Stimulated activated CD8-positive, alpha-beta memory T cell treated with anti-CD3 and anti-CD28 coated beads, Interleukin-15, amount 100 ng/mL, for 24 hours (primary cell): ENCODE measurements around the gene VGF.
"Not testable (repeated sequence)": the region's sequence is repeated elsewhere in the genome, so short reads cannot be mapped to it uniquely, and the experiment has no call there.

Experiments used
- DNase-seq: peaks from one replicate; pipeline ENCODE4 v3.0.0-alpha.2; 2020; ENCODE audit warnings: low read depth

VGF gene

DNA sequence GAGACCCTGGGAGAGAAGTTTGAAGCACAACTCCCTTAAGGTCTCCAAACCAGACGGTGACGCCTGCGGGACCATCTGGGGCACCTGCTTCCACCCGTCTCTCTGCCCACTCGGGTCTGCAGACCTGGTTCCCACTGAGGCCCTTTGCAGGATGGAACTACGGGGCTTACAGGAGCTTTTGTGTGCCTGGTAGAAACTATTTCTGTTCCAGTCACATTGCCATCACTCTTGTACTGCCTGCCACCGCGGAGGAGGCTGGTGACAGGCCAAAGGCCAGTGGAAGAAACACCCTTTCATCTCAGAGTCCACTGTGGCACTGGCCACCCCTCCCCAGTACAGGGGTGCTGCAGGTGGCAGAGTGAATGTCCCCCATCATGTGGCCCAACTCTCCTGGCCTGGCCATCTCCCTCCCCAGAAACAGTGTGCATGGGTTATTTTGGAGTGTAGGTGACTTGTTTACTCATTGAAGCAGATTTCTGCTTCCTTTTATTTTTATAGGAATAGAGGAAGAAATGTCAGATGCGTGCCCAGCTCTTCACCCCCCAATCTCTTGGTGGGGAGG, 27.6 kb downstream of the VGF start:
- no peak for DNase-seq

DNA sequence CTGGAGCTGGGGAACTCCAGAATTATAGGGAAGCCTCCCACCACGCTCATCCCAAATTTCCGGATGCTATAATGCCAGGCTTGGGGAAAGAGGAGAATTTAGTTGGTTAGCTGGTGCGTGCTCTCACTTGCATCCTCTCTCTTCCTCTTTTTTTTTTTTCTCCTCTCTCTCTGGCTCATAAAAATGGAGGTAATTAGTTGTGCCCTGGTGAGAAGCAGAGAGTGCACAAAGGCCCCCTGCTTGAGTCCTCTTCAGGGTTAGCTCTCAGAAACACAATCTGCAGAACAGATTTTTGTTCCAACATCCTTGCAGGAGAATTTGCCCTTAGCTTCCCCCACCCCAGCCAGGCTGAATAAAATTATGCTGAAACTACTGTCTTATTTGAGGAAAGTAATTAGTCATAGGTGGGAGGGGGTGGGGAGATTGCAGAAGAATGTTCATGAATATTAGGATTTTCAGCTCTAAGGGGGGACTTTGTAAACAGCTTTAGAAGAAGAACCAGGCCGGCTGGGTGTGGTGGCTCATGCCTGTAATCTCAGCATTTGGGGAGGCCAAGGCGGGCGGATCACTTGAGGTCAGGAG, 30.9 kb downstream of the VGF start:
- no peak for DNase-seq

DNA sequence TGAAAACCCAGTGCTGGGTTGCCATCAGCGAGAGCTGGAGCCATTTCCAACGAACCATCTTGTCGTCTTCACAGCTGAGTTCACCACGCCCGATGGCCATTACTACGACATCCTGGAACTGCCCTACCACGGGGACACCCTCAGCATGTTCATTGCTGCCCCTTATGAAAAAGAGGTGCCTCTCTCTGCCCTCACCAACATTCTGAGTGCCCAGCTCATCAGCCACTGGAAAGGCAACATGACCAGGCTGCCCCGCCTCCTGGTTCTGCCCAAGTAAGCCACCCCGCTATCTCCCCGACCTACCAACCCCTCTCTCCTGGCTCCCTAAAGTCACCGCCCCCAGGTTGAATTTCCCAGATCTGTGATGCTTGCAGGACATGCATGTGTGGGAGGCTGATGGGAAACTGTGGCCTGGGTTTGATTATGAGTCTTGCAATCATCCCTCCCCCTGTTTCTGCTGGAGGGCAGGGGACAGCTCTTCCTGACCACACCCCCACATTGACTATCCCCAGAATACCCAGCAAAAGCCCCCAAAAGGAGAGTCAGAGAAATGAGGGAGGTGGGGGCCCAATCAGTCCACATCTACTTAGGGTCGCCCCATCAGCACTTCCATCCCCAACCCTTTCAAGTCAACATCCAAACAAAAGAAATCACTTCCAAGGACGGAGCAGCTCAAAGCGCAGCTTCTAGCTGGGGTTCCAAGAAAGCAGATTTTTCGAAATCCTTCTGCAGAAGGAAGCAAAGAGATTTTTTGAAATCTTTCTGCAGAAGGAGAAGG, 31.6 kb downstream of the VGF start:
- no peak for DNase-seq

DNA sequence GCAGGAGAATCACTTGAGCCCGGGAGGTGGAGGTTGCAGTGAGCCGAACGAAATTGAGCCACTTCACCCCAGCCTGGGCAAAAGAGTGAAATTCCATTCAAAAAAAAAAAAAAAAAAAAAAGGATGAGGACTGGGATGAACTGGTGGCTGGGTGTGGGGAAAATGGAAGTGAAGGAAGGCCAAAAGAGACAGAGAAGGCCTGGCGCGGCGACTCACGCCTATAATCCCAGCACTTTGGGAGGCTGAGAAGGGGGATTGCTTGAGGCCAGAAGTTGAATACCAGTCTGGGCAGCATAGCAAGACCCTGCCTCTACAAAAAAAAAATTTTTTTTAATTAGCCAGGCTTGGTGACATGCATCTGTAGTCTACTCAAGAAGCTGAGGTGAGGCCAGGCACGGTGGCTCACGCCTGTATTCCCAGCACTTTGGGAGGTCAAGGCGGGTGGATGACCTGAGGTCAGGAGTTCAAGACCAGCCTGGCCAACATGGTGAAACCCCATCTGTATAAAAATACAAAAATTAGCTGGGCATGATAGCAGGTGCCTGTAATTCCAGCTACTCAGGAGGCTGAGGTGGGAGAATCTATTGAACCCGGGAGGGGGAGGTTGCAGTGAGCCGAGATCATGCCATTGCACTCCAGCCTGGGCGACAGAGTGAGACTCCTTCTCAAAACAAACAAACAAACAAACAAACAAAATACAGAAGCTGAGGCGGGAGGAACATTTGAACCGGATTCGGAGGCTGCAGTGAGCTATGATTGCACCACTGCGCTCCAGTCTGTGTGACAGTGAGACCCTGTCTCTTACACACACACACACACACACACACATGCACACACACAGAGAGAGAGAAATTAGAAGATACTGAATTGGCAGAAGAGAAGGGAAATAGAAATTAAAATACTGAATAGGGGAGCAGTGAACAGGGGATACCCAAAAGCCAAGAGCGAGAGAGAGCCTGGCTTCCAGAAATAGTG, 32.5 kb downstream of the VGF start:
- not testable (repeated sequence) for DNase-seq

DNA sequence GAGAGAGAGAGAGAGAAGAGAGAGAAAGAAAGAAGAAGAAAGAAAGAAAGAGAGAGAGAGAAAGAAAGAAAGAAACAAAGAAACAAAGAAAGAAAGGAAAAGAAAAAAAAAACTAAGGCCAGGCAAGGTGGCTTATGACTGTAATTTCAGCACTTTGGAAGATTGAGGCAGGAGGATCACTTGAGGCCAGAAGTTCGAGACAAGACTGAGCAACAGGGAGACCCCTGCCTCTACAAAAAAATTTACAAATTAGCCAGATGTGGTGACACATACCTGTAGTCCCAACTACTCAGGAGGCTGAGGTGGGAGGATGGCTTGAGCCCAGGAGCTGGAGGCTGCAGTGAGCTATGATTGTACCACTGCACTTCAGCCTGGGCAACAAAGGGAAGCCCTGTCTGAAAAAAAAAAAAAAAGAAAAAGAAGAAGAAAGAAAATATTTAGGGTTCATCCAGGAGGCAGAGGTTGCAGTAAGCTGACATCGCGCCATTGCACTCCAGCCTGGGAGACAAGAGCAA, 35.7 kb downstream of the VGF start:
- no peak for DNase-seq

DNA sequence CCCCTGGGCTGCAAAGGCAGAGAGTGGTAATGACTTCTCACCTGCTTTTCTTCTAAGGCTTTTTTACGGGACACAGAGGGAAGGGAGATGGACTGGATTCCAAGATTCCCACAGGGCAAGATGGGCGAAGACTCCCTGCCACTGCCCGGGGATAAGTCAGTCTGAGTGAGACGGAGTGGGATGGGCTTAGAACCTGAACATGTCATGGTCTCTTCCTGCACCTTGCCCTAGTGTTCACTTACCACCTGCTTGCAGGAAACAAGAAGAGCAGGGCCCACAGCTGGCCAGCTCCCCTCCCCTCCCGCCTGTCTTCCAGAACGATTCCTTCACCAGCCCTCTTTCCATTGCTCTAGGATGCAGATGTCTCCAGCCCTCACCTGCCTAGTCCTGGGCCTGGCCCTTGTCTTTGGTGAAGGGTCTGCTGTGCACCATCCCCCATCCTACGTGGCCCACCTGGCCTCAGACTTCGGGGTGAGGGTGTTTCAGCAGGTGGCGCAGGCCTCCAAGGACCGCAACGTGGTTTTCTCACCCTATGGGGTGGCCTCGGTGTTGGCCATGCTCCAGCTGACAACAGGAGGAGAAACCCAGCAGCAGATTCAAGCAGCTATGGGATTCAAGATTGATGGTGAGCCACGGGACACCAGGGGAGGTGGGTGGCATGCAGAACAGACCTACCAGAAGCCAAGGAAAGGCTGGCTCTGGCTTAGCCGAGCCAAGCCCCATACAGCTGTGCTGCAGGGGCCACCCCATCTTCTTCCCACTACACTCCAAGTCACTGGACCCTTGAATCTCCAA, 37.1 kb downstream of the VGF start:
- no peak for DNase-seq

DNA sequence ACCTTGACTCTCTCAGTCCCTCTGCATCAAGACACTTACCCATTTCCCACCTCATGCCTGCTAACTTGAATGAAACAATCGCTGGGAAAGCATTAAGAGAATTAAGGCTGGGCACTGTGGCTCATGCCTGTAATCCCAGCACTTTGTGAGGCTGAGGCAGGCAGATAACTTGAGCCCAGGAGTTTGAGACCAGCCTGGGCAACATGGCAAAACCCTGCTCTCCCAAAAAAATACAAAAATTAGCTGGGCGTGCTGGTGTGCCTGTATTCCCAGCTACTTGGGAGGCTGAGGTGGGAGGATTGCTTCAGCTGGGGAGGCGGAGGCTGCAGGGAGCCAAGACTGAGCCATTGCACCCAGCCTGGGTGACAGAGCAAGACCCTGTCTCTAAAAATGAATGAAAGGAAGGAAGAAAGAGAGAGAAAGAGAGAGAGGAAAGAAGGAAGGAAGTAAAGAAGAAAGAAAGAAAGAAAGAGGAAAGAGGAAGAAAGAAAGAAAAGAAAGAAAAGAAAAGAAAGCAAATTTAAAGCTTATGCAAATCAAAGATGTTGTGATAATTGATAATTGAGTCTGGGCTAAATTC, 37.8 kb downstream of the VGF start:
- no peak for DNase-seq

DNA sequence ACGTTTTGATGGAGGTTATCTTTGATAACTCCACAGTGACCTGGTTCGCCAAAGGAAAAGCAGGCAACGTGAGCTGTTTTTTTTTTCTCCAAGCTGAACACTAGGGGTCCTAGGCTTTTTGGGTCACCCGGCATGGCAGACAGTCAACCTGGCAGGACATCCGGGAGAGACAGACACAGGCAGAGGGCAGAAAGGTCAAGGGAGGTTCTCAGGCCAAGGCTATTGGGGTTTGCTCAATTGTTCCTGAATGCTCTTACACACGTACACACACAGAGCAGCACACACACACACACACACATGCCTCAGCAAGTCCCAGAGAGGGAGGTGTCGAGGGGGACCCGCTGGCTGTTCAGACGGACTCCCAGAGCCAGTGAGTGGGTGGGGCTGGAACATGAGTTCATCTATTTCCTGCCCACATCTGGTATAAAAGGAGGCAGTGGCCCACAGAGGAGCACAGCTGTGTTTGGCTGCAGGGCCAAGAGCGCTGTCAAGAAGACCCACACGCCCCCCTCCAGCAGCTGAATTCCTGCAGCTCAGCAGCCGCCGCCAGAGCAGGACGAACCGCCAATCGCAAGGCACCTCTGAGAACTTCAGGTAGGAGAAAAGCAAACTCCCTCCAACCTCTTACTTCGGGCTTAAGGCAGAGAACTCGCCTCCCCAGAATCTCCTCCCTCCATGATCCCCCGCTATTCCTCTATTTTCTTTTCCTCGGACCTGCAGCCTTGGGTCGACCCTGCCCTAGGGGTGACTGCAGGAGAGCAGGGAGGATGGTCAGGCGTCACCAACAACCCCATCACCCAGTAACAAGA, 38.5 kb downstream of the VGF start, which contains the start of gene SERPINE1:
TSS of gene SERPINE1 (plus strand) at position 454 of the 809 bp plus-strand sequence. CDS start 1,290 bp downstream, outside the sequence.
- no peak for DNase-seq

DNA sequence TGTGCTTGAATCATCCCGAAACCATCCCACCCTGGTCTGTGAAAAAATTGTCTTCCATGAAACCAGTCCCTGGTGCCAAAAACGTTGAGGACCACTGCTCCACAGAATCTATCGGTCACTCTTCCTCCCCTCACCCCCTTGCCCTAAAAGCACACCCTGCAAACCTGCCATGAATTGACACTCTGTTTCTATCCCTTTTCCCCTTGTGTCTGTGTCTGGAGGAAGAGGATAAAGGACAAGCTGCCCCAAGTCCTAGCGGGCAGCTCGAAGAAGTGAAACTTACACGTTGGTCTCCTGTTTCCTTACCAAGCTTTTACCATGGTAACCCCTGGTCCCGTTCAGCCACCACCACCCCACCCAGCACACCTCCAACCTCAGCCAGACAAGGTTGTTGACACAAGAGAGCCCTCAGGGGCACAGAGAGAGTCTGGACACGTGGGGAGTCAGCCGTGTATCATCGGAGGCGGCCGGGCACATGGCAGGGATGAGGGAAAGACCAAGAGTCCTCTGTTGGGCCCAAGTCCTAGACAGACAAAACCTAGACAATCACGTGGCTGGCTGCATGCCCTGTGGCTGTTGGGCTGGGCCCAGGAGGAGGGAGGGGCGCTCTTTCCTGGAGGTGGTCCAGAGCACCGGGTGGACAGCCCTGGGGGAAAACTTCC, 39.2 kb downstream of the VGF start:
- no peak for DNase-seq

DNA sequence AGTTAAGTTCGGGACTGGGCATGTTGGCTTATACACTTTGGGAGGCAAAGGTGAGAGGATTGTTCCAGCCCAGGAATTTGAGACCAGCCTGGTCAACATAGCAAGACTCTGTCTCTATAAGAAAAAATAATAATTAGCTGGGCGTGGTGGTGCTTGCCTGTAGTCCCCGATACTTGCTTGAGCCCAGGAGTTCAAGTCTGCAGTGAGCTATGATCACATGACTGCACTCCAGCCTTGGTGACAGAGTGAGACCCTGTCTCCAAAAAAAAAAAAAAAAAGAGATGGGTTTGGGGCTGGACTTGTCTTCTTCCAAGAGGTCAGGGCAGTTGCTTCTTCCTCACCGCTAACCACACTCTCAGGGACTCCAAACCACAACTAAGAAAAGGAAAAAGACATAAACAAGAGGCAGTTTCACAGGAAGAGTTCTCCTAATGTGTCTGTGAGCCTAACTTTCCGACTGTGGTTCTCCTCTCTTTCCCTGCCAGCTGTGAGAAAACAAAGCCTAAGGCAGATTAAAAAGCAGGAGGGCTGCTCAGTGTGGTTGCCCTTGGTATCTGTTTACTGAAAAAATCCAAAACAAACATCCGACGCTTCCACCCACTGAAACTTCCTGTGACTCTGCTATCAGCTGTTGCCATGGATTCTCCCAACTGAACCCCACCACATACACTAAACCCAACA, 40.9 kb downstream of the VGF start:
- DNase-seq: no peak

DNA sequence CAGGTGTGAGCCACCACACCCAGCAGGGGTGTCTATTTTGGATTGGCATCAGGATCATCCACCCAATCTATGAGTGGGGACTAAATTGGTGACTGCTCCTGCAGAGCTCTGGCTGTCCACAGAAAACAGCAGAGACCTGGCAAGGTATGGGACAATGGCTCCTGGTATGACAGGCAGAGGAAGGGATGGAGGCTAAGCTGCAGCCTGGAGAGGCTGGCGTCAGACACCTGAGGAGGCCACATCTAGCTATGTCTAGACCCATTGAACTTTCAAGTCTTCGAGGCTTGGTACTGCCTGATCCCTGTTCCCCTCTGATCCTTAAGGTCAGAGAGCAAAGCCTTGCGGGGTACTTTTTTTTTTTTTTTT, 41.7 kb downstream of the VGF start:
- no peak for DNase-seq

DNA sequence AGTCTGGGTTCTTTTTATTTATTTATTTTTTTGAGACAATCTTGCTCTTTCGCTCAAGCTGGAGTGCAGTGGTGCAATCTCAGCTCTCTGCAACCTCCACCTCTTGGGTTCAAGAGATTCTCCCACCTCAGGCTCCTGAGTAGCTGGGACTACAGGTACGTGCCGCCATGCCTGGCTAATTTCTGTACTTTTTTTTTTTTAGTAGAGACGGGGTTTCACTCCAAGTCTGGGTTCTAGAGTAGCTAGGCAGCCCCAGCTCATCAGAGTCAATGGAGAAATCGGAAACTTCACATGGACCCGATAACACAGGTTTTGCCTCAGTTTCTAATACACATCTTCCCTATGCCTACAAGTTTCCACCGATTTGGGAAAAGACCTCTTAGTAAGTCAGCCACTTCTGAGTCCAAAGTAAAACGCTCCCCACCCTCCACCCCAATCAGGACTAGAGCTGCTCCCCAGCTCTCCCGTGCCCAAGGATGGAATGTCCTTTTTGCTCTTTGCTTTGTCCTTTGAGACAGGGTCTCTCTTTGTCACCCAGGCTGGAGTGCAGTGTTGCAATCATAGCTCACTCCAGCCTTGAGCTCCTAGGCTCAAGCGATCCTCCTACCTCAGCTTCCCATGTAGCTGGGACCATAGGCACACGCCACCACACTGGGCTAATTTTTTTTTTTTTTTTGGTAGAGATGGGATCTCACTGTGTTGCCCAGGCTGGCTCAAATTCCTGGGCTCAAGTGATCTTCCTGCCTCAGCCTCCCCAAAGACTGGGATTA, 42.3 kb downstream of the VGF start:
- no peak for DNase-seq

DNA sequence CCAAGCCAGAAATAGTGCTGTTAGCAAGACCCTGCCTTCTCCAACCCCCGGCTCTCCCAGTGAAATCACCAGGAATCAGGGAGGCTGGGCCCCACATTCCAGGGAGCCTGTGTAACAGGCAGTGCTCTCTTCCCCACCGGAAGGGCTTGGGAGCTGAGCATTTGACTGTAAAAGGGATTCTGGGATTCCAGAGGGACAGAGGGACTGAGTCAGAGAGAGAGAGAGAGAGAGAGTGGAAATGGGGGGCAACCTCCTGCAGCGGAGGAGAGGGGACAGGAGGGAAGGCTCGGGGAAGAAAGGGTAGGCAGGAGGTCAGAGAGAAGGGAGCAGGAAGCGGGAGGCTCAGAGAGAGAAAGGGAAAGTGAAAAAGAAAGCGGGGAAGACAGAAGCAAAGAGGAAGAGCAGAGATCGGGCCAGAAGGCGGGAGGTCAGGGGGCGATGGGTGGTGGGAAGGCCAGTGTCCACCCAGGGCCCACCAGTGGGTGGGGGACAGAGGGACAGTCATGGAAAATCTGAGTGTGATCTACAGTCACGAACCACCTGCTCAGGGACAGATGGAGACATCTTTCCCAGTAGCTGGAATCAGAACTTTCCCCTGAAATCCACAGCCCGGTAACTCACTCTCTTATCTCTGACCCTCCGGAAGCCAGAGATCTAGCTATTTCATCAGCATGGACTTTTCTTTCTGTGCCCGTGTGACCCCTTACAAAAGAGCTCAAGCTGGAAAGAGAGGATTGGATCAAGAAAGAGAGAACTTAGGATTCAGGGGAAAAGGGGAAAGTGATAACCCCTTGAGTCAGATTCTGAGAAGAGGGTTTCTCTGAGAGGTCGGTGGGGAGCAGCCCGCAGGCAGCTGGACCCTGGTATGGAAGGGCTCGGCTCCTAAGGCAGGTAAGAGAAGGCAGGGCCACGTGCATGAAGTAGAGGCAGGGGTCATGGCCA, 43.1 kb downstream of the VGF start:
- DNase-seq: no peak

DNA sequence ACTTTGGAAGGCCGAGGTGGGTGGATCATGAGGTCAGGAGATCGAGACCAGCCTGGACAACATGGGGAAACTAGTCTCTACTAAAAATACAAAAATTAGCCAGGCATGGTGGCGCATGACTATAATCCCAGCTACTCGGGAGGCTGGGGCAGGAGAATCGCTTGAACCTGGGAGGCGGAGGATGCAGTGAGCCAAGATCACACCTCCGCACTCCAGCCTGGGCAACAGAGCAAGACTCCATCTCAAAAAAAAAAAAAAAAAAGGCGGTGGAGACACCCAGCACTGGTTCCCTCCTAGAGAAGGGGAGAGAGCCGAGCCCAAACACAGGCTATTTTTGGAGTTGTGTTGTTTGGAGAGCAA, 43.8 kb downstream of the VGF start:
- not testable (repeated sequence) for DNase-seq

DNA sequence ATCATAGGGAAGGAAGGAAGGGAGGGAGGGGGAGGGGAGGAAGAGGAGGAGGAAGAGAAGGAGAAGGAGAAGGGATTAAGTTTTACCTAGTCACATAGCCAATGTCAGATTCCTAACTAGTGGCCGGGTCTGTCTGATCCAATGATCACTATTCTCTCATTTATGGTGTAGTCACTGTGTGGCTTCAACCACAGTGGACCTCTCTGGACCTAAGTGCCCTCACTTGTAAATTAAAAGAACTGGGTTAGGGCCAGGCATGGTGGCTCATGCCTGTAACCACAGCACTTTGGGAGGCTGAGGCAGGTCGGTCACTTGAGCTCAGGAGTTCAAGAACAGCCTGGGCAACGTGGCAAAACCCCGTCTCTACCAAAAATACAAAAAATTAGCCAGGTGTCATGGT, 45.1 kb downstream of the VGF start:
- DNase-seq: no peak

DNA sequence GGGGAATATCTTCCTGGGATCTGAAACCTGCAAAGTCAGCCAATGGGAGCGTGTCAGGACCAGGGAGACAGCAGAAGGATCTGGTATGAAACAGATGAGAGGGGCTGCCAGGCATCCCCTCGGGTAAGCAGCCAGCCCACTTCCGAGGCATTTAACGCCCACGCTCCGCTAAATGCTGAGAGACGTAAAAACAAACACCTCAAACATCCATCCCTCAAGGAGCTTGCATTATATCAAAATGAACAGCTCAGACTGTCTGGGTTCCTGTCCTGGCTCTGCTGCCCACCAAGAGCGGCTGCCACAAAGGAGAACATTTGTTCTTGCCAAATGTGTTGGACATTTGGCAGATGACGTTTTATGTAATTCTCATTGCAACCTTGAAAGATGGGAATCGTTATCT, 45.5 kb downstream of the VGF start:
- no peak for DNase-seq

DNA sequence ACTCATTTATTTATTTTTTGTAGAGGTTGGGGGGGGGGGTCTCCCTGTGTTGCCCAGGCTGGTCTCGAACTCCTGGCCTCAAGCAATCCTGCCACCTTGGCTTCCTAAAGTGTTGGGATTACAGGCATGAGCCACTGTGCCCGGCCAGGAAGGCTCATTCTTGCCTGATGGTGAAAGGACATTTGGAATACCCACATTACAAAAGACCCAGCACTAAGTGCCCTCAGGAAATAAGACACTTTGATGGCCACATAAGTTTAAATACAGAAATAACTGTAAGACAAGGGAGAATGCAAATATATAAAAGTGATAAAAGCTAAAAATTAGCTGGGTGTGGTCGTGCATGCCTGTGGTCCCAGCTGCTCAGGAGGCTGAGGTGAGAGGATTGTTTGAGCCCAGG, 46.5 kb downstream of the VGF start:
- DNase-seq: no peak
